Measurements from ENCODE around the gene ABCE1. TPM values are rescaled to one million over a fixed set of nuclear protein-coding genes. Genes with fewer than 3 reads are reported as not detected.
"Not testable (repeated sequence)": the region's sequence is repeated elsewhere in the genome, so short reads cannot be mapped to it uniquely, and the experiment has no call there.

The ABCE1 gene
- total and polyA plus RNA-seq, 2 experiments from 2014 or later = 24.1 to 51.0 TPM

DNA sequence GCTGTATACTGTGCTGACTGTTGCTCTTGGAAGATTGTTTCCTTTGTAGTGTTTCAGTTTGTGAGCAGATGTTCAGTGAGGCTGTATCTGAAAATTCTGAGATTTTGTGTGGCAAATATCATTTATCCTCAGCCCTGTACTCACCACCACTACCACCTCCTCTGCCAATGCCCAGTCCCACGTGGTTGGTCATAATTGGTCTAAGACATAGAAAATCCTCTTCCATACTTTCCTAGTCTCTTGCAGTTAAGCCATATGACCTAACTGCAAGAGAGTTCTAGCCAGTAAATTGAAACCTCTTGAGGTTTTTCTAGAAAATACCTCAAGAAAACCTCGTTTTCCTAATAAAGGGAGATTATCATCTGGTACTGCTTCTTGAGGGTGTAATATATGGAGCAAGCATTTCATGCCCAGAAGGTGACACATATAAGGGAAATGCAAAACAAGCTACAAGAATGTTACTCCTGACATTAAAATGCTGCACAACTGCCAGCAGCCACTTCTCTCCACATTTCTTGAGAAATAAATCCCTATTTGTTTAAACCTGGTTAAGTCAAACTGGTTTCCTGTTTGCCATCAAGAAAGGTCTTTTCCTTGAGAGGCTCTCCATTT lies 32.8 kb downstream of the ABCE1 start:
- peak in 1 of 2 donors; percentile 77 for DNase-seq (ENCODE audit: low read depth in 1 of 2, low spot score in 1 of 2)
- Histone ChIP-seq H3K27me3 (no peaks in the 10 kb centered on the region), H3K36me3 (peaks cover 32% of the 10 kb centered on the region), H3K4me3 (no peak overlapping the region), H3K4me1 (ENCODE audit: low read depth) (no peaks in the 10 kb centered on the region), H3K27ac (peak overlapping the region; percentile 52), H3K9me3 (ENCODE audit: low read depth) (no peaks in the 10 kb centered on the region)
- TF ChIP-seq CTCF (IDR thresholded peaks at IDR 0.05; ENCODE audit: low read depth, low read length) = no peak

- TF ChIP-seq CTCF (IDR thresholded peaks at IDR 0.05; ENCODE audit: low read depth, low read length) = no peak
- no peak for DNase-seq (ENCODE audit: low read depth in 1 of 2, low spot score in 1 of 2)
- Histone ChIP-seq H3K36me3 (peaks cover 26% of the 10 kb centered on the region), H3K9me3 (ENCODE audit: low read depth) (no peaks in the 10 kb centered on the region), H3K27ac (peak overlapping the region; percentile 52), H3K4me1 (ENCODE audit: low read depth) (no peaks in the 10 kb centered on the region), H3K27me3 (no peaks in the 10 kb centered on the region), H3K4me3 (no peak overlapping the region)
Observed at GRCh38 chr4:145131848-145132247, 33.7 kb downstream of the ABCE1 start.

- Histone ChIP-seq H3K36me3 (peaks cover 23% of the 10 kb centered on the region), H3K9me3 (ENCODE audit: low read depth) (no peaks in the 10 kb centered on the region), H3K27me3 (no peaks in the 10 kb centered on the region), H3K27ac (peak overlapping the region; percentile 52), H3K4me1 (ENCODE audit: low read depth) (no peaks in the 10 kb centered on the region), H3K4me3 (no peak overlapping the region)
- peak; percentile 2 to 39 for DNase-seq (ENCODE audit: low read depth in 1 of 2, low spot score in 1 of 2)
- no peak for TF ChIP-seq CTCF (IDR thresholded peaks at IDR 0.05; ENCODE audit: low read depth, low read length)
Observed at GRCh38 chr4:145132511-145133098, 34.5 kb downstream of the ABCE1 start.

GRCh38 chr4:145136219-145136618 lies 38.1 kb downstream of the ABCE1 start:
- not testable (repeated sequence) for H3K27me3 ChIP-seq; H3K4me3 ChIP-seq; H3K27ac ChIP-seq; H3K9me3 ChIP-seq (ENCODE audit: low read depth); H3K4me1 ChIP-seq (ENCODE audit: low read depth); DNase-seq (ENCODE audit: low read depth in 1 of 2, low spot score in 1 of 2)
- peaks cover 38% of the 10 kb centered on the region for H3K36me3 ChIP-seq

DNA sequence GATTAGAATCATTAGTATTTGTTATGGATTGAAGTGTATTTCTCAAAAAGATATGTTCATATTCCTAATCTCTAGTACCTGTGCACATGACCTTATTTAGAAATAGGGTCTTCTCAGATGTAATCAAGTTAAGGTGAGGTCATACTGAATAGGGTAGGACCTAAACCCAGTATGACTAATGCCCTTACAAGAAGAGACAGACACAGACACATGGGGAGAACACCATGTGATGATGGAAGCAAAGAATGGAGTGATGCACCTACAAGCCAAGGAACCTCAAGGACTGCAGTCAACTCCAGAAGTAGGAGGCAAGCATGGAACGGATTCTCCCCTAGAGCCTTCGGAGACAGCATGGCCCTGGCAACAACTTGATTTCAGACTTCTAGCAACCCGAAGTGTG lies 50.9 kb downstream of the ABCE1 start:
- peaks cover 85% of the 10 kb centered on the region for H3K36me3 ChIP-seq
- no peak overlapping the region for H3K4me3 ChIP-seq
- no peak overlapping the region for H3K27ac ChIP-seq
- no peaks in the 10 kb centered on the region for H3K4me1 ChIP-seq (ENCODE audit: low read depth)
- DNase-seq (ENCODE audit: low read depth in 1 of 2, low spot score in 1 of 2) = no peak
- H3K27me3 ChIP-seq = no peaks in the 10 kb centered on the region
- TF ChIP-seq CTCF (IDR thresholded peaks at IDR 0.05; ENCODE audit: low read depth, low read length) = no peak
- no peaks in the 10 kb centered on the region for H3K9me3 ChIP-seq (ENCODE audit: low read depth)

DNA sequence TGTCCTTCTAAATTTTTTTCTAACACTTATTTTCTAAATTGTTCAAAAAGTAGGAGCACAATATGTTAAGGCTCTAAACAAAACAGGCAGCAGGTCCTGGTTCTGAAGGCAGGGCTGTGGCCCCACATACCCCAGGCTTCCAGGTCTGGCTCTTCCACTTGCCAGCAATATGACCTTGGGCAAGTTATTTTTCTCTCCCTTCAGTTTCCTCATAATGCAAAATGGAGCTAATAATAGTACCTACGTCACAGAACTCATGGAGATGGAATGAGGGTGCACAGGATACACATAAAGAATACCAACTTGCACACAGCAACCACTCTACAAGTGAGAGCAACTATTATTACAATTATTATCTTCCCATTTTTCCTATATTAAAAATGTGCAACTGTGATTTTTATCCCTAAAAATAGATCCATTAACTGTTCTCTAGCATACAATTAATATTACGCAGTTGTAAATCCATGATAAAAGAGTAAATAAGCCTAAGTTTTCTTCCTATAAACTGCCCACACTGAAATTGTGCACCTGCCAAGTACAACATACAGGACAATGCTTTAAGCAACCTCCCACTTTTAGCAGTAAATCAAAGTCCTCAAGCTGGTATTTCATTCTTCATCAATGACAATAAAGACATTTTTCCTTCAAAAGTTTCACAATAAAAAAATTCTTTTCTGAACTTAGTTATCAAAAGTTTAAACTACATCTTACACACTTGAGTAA lies 55.2 kb downstream of the ABCE1 start:
- Histone ChIP-seq H3K4me1 (ENCODE audit: low read depth) (no peaks in the 10 kb centered on the region), H3K27me3 (no peaks in the 10 kb centered on the region), H3K36me3 (peaks cover 61% of the 10 kb centered on the region), H3K4me3 (no peak overlapping the region), H3K27ac (no peak overlapping the region), H3K9me3 (ENCODE audit: low read depth) (no peaks in the 10 kb centered on the region)
- no peak for TF ChIP-seq CTCF (IDR thresholded peaks at IDR 0.05; ENCODE audit: low read depth, low read length)
- no peak for DNase-seq (ENCODE audit: low read depth in 1 of 2, low spot score in 1 of 2)
